Measurements from ENCODE around the gene CDC42BPB.

GRCh38 chr14:102958461-102958860 lies 98.9 kb downstream of the CDC42BPB start:
- TF ChIP-seq FOXJ3 (CRISPR knock-in tag; IDR thresholded peaks at IDR 0.05; ENCODE audit: borderline replicate concordance) (no peak), SP1 (CRISPR knock-in tag; conservative IDR thresholded peaks at IDR 0.05) (no peak), CTCF (IDR thresholded peaks at IDR 0.05) (no peak), CREM (CRISPR knock-in tag; IDR thresholded peaks at IDR 0.05) (no peak), ATF3 (CRISPR knock-in tag; conservative IDR thresholded peaks at IDR 0.05) (no peak), E2F4 (CRISPR knock-in tag; IDR thresholded peaks at IDR 0.05; ENCODE audit: borderline replicate concordance, low read depth) (no peak), ZSCAN18 (CRISPR knock-in tag; IDR thresholded peaks at IDR 0.05) (no peak), MLX (CRISPR knock-in tag; IDR thresholded peaks at IDR 0.05) (no peak), CREB1 (CRISPR knock-in tag; IDR thresholded peaks at IDR 0.05) (no peak), STAT6 (CRISPR knock-in tag; conservative IDR thresholded peaks at IDR 0.05; ENCODE audit: low read depth) (no peak)

All from WTC11 (cell line).